ENCODE measurements around the gene C9orf50. TPM values are rescaled to one million over a fixed set of nuclear protein-coding genes. Genes with fewer than 3 reads are reported as not detected.
"Not testable (repeated sequence)": the region's sequence is repeated elsewhere in the genome, so short reads cannot be mapped to it uniquely, and the experiment has no call there.

The C9orf50 gene
- total RNA-seq, 2 experiments from 2014 or later: not detected

DNA sequence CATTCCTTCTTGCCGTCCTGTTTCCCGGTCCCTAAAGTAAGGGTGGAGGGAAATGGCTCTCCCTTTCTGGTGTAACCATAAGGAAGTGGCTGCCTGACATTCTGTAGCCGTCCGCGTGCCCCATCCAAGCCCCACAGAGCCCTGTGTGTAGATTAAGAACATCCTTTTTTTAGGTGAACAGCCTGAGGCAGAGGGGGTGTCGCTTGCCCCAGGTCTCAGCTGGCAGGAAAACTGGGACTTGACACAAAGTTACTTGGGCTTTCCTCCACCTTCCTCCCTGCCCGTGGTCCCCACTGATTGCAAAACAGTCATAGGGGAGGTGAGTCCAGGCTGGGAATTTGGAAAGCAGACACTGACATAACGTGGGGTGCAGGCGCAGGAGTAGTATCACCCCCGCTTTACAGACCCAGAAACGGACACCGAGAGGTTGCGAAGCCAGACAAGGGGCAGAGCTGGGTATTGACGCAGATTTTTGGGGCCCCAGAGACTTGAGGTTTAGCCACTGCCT is 22.8 kb downstream of the C9orf50 start:
- Mint-ChIP-seq H3K36me3 (ENCODE audit: low read depth) (no peaks in the 10 kb centered on the region), H3K4me3 (peak overlapping the region; percentile 52), H3K4me1 (peaks cover 39% of the 10 kb centered on the region), H3K9me3 (no peaks in the 10 kb centered on the region), H3K27ac (peak overlapping the region; percentile 12), H3K27me3 (peaks cover 30% of the 10 kb centered on the region)
- ChIA-PET CTCF (interaction anchor here (0.8 to 1.8 kb wide), 2 partner anchors 424 to 467 kb away, joined by 3 to 4 read pairs; no protein-coding TSS in a partner anchor), POLR2A (interaction anchor here (0.9 to 3.5 kb wide), 4 partner anchors 10 to 109 kb away, joined by 3 to 38 read pairs (median 8); no protein-coding TSS in a partner anchor)
- DNase-seq: no peak

- Mint-ChIP-seq H3K4me1 (peaks cover 35% of the 10 kb centered on the region), H3K27ac (peak overlapping the region; percentile 12), H3K36me3 (ENCODE audit: low read depth) (no peaks in the 10 kb centered on the region), H3K4me3 (peak overlapping the region; percentile 52), H3K9me3 (no peaks in the 10 kb centered on the region), H3K27me3 (peaks cover 30% of the 10 kb centered on the region)
- ChIA-PET POLR2A (interaction anchor here (0.9 to 3.5 kb wide), 6 partner anchors 8 to 108 kb away, joined by 3 to 38 read pairs (median 8); no protein-coding TSS in a partner anchor), CTCF (interaction anchor here (0.8 to 1.8 kb wide), 3 partner anchors 11 to 466 kb away, joined by 3 to 4 read pairs (median 3); no protein-coding TSS in a partner anchor)
- peak; percentile 64 for DNase-seq
These were observed 23.4 kb downstream of the C9orf50 start for GRCh38 chr9:129597355-129598088.

GRCh38 chr9:129596541-129597331 is 24.2 kb downstream of the C9orf50 start:
- CTCF ChIA-PET: interaction anchor here (0.8 to 1.8 kb wide), 5 partner anchors 12 to 458 kb away, joined by 3 to 4 read pairs (median 3); no protein-coding TSS in a partner anchor
- H3K27me3 Mint-ChIP-seq: peaks cover 33% of the 10 kb centered on the region
- H3K36me3 Mint-ChIP-seq (ENCODE audit: low read depth): no peaks in the 10 kb centered on the region
- peaks cover 33% of the 10 kb centered on the region for H3K4me1 Mint-ChIP-seq
- no peaks in the 10 kb centered on the region for H3K9me3 Mint-ChIP-seq
- POLR2A ChIA-PET: interaction anchor here (0.7 to 3.5 kb wide), 6 partner anchors 9 to 127 kb away, joined by 4 to 38 read pairs (median 4); no protein-coding TSS in a partner anchor
- H3K4me3 Mint-ChIP-seq: peak overlapping the region; percentile 47
- DNase-seq: no peak
- H3K27ac Mint-ChIP-seq: no peak overlapping the region

DNA sequence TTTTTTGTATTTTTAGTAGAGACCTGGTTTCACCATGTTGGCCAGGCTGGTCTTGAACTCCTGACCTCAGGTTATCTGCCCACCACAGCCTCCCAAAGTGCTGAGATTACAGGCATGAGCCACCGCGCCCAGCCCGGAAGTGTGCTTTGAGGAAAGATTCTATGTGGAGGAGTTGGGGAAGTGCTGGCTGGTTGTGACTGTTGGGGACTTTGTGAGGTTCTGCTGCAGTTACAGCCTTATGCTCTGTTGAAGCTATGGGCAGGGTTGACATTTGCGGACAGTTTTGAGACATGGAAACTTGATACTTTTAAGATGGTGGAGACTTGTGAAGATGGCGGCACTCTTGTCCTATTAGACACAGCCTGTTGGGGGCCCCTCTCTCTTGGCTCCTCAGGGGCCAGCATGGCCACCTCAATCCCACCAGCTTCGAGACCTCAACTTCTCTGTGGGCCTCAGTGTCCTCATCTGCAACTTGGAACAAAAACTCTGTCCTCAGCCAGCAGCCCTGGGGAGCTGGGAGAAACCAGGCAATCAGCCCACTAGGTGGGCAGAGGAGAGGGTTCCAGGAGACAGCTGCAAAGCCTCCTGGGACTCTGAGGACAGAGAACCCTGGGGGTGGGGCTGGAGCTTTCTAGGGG is 24.9 kb downstream of the C9orf50 start:
- no peaks in the 10 kb centered on the region for H3K36me3 Mint-ChIP-seq (ENCODE audit: low read depth)
- peaks cover 33% of the 10 kb centered on the region for H3K4me1 Mint-ChIP-seq
- H3K9me3 Mint-ChIP-seq: no peaks in the 10 kb centered on the region
- DNase-seq: no peak
- CTCF ChIA-PET: interaction anchor here (0.6 to 1.8 kb wide), 6 partner anchors 171 to 457 kb away, joined by 3 to 4 read pairs (median 3); no protein-coding TSS in a partner anchor
- peaks cover 31% of the 10 kb centered on the region for H3K27me3 Mint-ChIP-seq
- POLR2A ChIA-PET: interaction anchor here (0.7 to 3.5 kb wide), 5 partner anchors 8 to 126 kb away, joined by 4 to 38 read pairs (median 4); no protein-coding TSS in a partner anchor
- no peak overlapping the region for H3K27ac Mint-ChIP-seq
- peak overlapping the region; percentile 47 for H3K4me3 Mint-ChIP-seq

DNA sequence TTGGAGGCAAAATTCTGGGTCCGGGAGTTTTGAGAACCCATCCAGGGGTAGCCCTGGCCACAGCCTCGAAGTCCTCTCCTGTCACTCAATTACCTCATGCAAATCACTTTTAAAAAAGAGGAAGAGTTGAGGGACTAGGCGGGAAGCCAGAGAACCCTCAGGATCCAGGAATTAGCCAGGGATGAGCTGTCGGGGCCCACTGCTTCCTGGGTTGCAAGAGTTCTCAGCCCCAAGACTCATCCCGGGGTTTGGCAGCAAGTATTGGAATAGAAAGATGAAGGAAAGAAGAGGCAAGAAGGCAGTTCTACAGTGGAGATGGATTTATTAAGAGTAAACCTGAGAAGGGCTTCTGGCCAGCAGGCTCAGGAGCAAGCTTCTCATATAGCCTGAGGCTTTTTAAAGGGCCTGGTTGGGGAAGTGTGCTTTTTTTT is 25.6 kb downstream of the C9orf50 start:
- Mint-ChIP-seq H3K36me3 (ENCODE audit: low read depth) (no peaks in the 10 kb centered on the region), H3K27me3 (peaks cover 35% of the 10 kb centered on the region), H3K27ac (no peak overlapping the region), H3K4me1 (peaks cover 33% of the 10 kb centered on the region), H3K9me3 (no peaks in the 10 kb centered on the region), H3K4me3 (no peak overlapping the region)
- ChIA-PET CTCF (interaction anchor here (0.6 to 1.3 kb wide), 3 partner anchors 172 to 457 kb away, joined by 3 to 4 read pairs (median 3); no protein-coding TSS in a partner anchor), POLR2A (interaction anchor here (1.5 to 3.5 kb wide), 3 partner anchors 9 to 13 kb away, joined by 4 to 38 read pairs (median 11); no protein-coding TSS in a partner anchor)
- DNase-seq: no peak

- H3K27me3 Mint-ChIP-seq: peaks cover 39% of the 10 kb centered on the region
- POLR2A ChIA-PET: interaction anchor here (3.1 kb wide), 1 partner anchor 11 kb away, joined by 11 read pairs; no protein-coding TSS in a partner anchor
- CTCF ChIA-PET: no interaction called here
- no peak overlapping the region for H3K27ac Mint-ChIP-seq
- no peaks in the 10 kb centered on the region for H3K9me3 Mint-ChIP-seq
- no peak overlapping the region for H3K4me3 Mint-ChIP-seq
- no peaks in the 10 kb centered on the region for H3K36me3 Mint-ChIP-seq (ENCODE audit: low read depth)
- H3K4me1 Mint-ChIP-seq: peaks cover 33% of the 10 kb centered on the region
- no peak for DNase-seq
These were observed 26.3 kb downstream of the C9orf50 start for GRCh38 chr9:129594632-129595031.

DNA sequence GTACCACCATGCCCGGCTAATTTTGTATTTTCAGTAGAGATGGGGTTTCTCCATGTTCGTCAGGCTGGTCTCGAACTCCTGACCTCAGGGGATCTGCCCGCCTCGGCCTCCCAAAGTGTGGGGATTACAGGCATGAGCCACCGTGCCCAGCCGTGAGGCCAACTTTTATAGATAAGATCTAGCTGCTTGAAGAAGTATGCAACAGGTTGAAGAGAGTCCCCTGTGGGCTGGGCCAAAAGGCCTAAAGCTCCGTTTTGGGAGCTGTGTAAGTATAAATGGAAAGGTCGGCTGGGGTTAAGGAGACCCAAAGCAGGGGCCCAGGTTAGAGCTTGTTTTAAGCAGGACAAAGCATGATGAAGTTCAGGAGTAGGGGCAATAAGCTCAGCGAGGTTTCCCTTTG is 28.1 kb downstream of the C9orf50 start:
- CTCF ChIA-PET: interaction anchor here (0.7 to 1.2 kb wide), 4 partner anchors 9 to 207 kb away, joined by 3 to 5 read pairs (median 4); no protein-coding TSS in a partner anchor
- POLR2A ChIA-PET, H3K9me3 Mint-ChIP-seq: not testable (repeated sequence)

DNA sequence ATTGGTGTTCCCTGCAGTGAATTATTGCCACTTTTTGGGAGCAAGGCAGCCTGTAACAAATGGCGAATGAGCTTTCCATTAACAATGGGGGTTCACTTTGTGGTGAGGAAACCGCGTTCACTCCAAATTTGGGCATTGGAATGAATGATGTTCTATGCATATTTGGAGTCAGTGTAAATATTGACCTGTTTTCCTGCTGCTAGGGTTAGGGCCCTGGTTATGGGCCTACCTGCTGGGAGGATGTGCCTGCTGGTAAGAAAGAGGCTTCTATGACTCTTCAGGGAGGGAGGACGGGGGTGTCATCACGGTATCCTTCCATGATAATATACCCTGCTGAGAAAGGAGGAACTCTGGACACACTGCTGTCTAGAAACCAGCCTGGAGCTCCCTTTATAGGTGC is 29.0 kb downstream of the C9orf50 start:
- peaks cover 46% of the 10 kb centered on the region for H3K27me3 Mint-ChIP-seq
- H3K27ac Mint-ChIP-seq: no peak overlapping the region
- ChIA-PET POLR2A (no interaction called here), CTCF (no interaction called here)
- no peak overlapping the region for H3K4me3 Mint-ChIP-seq
- DNase-seq: no peak
- H3K9me3 Mint-ChIP-seq: no peaks in the 10 kb centered on the region
- H3K36me3 Mint-ChIP-seq (ENCODE audit: low read depth): no peaks in the 10 kb centered on the region
- H3K4me1 Mint-ChIP-seq: peaks cover 22% of the 10 kb centered on the region

More for the DNA sequence above, 28.1 kb downstream of the C9orf50 start:
- Mint-ChIP-seq H3K27me3 (peaks cover 46% of the 10 kb centered on the region), H3K4me1 (peaks cover 23% of the 10 kb centered on the region)
- DNase-seq; H3K4me3 Mint-ChIP-seq; H3K36me3 Mint-ChIP-seq (ENCODE audit: low read depth); H3K27ac Mint-ChIP-seq: not testable (repeated sequence)

DNA sequence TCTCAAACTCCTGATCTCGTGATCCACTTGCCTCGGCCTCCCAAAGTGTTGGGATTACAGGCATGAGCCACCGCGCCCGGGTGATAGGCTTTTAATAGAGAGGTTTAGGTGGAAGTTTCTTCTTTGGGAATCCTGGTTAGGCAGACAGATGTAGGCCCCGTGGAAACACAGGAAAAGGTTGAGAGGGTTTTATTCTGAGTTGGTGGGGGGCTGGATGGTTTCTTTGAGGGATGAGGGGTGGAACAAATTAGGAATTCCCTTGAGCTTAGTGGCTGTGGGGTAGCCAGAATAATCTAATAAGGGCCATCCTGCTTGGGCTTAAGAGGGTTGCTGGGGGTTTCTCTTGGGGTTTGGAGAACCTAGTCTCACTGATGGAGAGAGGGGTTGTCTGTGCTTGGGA is 30.4 kb downstream of the C9orf50 start:
- Mint-ChIP-seq H3K9me3 (no peaks in the 10 kb centered on the region), H3K27me3 (peaks cover 42% of the 10 kb centered on the region), H3K36me3 (ENCODE audit: low read depth) (no peaks in the 10 kb centered on the region), H3K27ac (no peak overlapping the region), H3K4me1 (peaks cover 20% of the 10 kb centered on the region), H3K4me3 (no peak overlapping the region)
- DNase-seq: no peak
- CTCF ChIA-PET: no interaction called here
- POLR2A ChIA-PET: no interaction called here

GRCh38 chr9:129587487-129588262 is 33.2 kb downstream of the C9orf50 start:
- H3K27me3 Mint-ChIP-seq: peaks cover 25% of the 10 kb centered on the region
- H3K4me1 Mint-ChIP-seq: peaks cover 42% of the 10 kb centered on the region
- ChIA-PET CTCF (interaction anchor here (1.5 kb wide), 1 partner anchor 445 kb away, joined by 3 read pairs; no protein-coding TSS in a partner anchor), POLR2A (interaction anchor here (1.0 to 1.7 kb wide), 4 partner anchors 9 to 128 kb away, joined by 3 to 10 read pairs (median 6); no protein-coding TSS in a partner anchor)
- H3K4me3 Mint-ChIP-seq: no peak overlapping the region
- no peak overlapping the region for H3K27ac Mint-ChIP-seq
- no peak for DNase-seq
- H3K36me3 Mint-ChIP-seq (ENCODE audit: low read depth): no peaks in the 10 kb centered on the region
- no peaks in the 10 kb centered on the region for H3K9me3 Mint-ChIP-seq

- Mint-ChIP-seq H3K9me3 (no peaks in the 10 kb centered on the region), H3K27ac (no peak overlapping the region), H3K36me3 (ENCODE audit: low read depth) (no peaks in the 10 kb centered on the region), H3K27me3 (peaks cover 23% of the 10 kb centered on the region), H3K4me1 (peaks cover 52% of the 10 kb centered on the region), H3K4me3 (no peak overlapping the region)
- DNase-seq: no peak
- CTCF ChIA-PET: interaction anchor here (0.6 kb wide), 1 partner anchor 656 kb away, joined by 3 read pairs; no protein-coding TSS in a partner anchor
- POLR2A ChIA-PET: interaction anchor here (1.1 to 1.7 kb wide), 5 partner anchors 9 to 127 kb away, joined by 3 to 10 read pairs (median 5); no protein-coding TSS in a partner anchor
These were observed 34.2 kb downstream of the C9orf50 start for GRCh38 chr9:129586685-129587084.
